Measurements from ENCODE around the gene CDH23.

GRCh38 chr10:71457908-71458307 lies 61.2 kb downstream of the CDH23 start:
- TF ChIP-seq, protein P1, sequence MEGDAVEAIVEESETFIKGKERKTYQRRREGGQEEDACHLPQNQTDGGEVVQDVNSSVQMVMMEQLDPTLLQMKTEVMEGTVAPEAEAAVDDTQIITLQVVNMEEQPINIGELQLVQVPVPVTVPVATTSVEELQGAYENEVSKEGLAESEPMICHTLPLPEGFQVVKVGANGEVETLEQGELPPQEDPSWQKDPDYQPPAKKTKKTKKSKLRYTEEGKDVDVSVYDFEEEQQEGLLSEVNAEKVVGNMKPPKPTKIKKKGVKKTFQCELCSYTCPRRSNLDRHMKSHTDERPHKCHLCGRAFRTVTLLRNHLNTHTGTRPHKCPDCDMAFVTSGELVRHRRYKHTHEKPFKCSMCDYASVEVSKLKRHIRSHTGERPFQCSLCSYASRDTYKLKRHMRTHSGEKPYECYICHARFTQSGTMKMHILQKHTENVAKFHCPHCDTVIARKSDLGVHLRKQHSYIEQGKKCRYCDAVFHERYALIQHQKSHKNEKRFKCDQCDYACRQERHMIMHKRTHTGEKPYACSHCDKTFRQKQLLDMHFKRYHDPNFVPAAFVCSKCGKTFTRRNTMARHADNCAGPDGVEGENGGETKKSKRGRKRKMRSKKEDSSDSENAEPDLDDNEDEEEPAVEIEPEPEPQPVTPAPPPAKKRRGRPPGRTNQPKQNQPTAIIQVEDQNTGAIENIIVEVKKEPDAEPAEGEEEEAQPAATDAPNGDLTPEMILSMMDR (IDR thresholded peaks at IDR 0.05), result no peak
- no peak for TF ChIP-seq POLR2A (IDR thresholded peaks at IDR 0.05)
